Endothelial cell (in vitro differentiated cells): ENCODE data around the gene KANK4. TPM values are rescaled to one million over a fixed set of nuclear protein-coding genes. Genes with fewer than 3 reads are reported as not detected.

Experiments used
- DNase-seq: peaks from one replicate; pipeline ENCODE4 v3.0.0; 2021; ENCODE audit warnings: low spot score
- H3K27ac Mint-ChIP-seq: one replicate; pipeline ENCODE4 v1.8.0; 2021; ENCODE audit warnings: mixed read lengths, inconsistent platforms; ENCODE audit not compliant: unreplicated experiment
- H3K27me3 Mint-ChIP-seq: one replicate; pipeline ENCODE4 v1.8.0; 2021; ENCODE audit warnings: mild to moderate bottlenecking, moderate library complexity, mixed read lengths, inconsistent platforms; ENCODE audit not compliant: unreplicated experiment
- H3K36me3 Mint-ChIP-seq: one replicate; pipeline ENCODE4 v1.8.0; 2021; ENCODE audit warnings: mild to moderate bottlenecking, low read depth, mixed read lengths, inconsistent platforms; ENCODE audit not compliant: unreplicated experiment
- H3K4me1 Mint-ChIP-seq: one replicate; pipeline ENCODE4 v1.8.0; 2021; ENCODE audit warnings: mild to moderate bottlenecking, mixed read lengths, inconsistent platforms; ENCODE audit not compliant: unreplicated experiment
- H3K4me3 Mint-ChIP-seq: one replicate; pipeline ENCODE4 v1.8.0; 2021; ENCODE audit warnings: mild to moderate bottlenecking, mixed read lengths, inconsistent platforms; ENCODE audit not compliant: unreplicated experiment
- H3K9me3 Mint-ChIP-seq: one replicate; pipeline ENCODE4 v1.8.0; 2021; ENCODE audit warnings: mixed read lengths, inconsistent platforms; ENCODE audit not compliant: unreplicated experiment
- CTCF ChIP-seq: fragments of 200-600 bp; sonication (generic); IDR thresholded peaks from one replicate; pipeline ENCODE4 v1.5.0; 2021; ENCODE audit warnings: antibody characterized with exemption; ENCODE audit not compliant: unreplicated experiment
- total RNA-seq: library from RNA; stranded (reverse); fragmentation: NEBNext Ultra II Directional; extraction: Animal tissue kit (Norgen Biotek cat#: 25700); gene quantifications from one replicate; pipeline ENCODE4 v1.2.1, GENCODE V29; 2021; ENCODE audit not compliant: unreplicated experiment

KANK4 gene
- total RNA-seq, 1 donor from 2014 or later = 1.4 TPM

- H3K9me3 Mint-ChIP-seq = peaks cover 5% of the 10 kb centered on the region
- peaks cover 6% of the 10 kb centered on the region for H3K36me3 Mint-ChIP-seq
- no peak overlapping the region for H3K27ac Mint-ChIP-seq
- DNase-seq = no peak
- peak; percentile 45 for TF ChIP-seq CTCF
- H3K4me3 Mint-ChIP-seq = peak overlapping the region; percentile 17
- H3K27me3 Mint-ChIP-seq = peaks cover 16% of the 10 kb centered on the region
- H3K4me1 Mint-ChIP-seq = peaks cover 19% of the 10 kb centered on the region
These were observed 15.3 kb upstream of the KANK4 start for GRCh38 chr1:62334434-62334985.

- H3K4me3 Mint-ChIP-seq = no peak overlapping the region
- H3K27ac Mint-ChIP-seq = no peak overlapping the region
- DNase-seq = no peak
- peaks cover 15% of the 10 kb centered on the region for H3K27me3 Mint-ChIP-seq
- H3K4me1 Mint-ChIP-seq = peaks cover 19% of the 10 kb centered on the region
- TF ChIP-seq CTCF = no peak
- H3K36me3 Mint-ChIP-seq = peaks cover 6% of the 10 kb centered on the region
- peaks cover 5% of the 10 kb centered on the region for H3K9me3 Mint-ChIP-seq
These were observed 14.2 kb upstream of the KANK4 start for GRCh38 chr1:62333441-62333840.

DNA sequence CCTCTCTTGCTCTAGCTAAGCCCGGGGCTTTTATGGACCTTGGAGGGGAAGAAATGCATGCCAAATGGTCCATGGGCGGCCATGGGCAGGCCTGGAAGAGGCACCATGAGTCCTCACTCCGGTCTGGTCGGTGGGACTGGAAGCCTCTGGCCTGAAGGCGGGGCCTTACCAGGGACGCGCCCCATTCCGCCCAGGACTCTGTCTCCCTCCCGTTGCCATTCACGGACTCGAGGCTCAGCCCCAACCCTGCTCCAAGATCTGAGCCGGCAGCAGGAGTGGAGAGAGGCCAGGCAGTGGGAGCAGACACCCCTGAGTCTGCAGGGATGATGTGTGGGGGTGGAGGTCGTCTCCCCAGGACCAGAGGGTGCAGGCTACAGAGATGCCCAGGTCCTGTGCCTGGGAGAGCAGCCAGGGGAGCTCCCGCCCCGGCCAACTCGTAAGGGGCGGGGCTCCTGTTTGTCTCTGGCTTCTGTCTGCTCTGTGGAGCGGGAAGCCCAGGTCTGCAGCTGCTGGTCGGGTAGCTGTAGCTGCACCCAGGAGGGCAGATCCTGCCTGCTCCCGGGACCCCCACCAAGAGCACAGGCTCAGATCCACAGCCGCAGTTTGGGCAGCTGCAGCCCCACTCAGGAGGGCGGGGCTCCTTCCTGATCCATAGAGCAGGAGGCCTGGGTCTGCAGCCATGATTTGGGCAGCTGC is 8.3 kb upstream of the KANK4 start:
- DNase-seq = no peak
- no peak for TF ChIP-seq CTCF
- Mint-ChIP-seq H3K36me3 (no peaks in the 10 kb centered on the region), H3K27me3 (peaks cover 5% of the 10 kb centered on the region), H3K27ac (no peak overlapping the region), H3K4me3 (no peak overlapping the region), H3K9me3 (no peaks in the 10 kb centered on the region), H3K4me1 (peaks cover 4% of the 10 kb centered on the region)

DNA sequence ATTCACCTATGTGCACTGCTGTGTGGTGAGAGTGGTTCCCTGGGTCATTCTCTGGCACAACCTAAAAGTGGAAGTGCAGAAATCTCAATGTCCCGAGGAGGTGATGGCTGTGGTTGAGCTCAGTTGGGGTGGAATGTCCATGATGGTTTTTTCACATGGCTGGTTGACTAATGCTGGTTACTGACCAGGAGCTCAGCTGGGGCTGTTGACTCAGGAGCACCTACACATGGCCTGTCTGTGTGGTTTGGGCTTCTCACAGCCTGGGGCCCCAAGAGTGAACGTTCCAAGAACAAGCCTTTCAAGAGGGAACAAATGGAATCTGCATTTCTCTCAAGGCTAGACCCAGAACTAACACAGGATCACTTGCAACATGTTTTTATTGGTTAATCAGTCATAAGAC is 6.4 kb upstream of the KANK4 start:
- peaks cover 4% of the 10 kb centered on the region for H3K27me3 Mint-ChIP-seq
- no peak overlapping the region for H3K4me3 Mint-ChIP-seq
- no peaks in the 10 kb centered on the region for H3K9me3 Mint-ChIP-seq
- H3K36me3 Mint-ChIP-seq = no peaks in the 10 kb centered on the region
- TF ChIP-seq CTCF = no peak
- H3K4me1 Mint-ChIP-seq = peaks cover 4% of the 10 kb centered on the region
- no peak for DNase-seq
- no peak overlapping the region for H3K27ac Mint-ChIP-seq

- Mint-ChIP-seq H3K27ac (no peak overlapping the region), H3K4me1 (peaks cover 4% of the 10 kb centered on the region), H3K27me3 (peaks cover 2% of the 10 kb centered on the region), H3K4me3 (no peak overlapping the region), H3K9me3 (no peaks in the 10 kb centered on the region), H3K36me3 (no peaks in the 10 kb centered on the region)
- TF ChIP-seq CTCF = no peak
- no peak for DNase-seq
These were observed 5.8 kb upstream of the KANK4 start for GRCh38 chr1:62325081-62325480.
